GM23338 (cell line): Measurements from ENCODE around the gene MUC5B. TPM values are rescaled to one million over a fixed set of nuclear protein-coding genes. Genes with fewer than 3 reads are reported as not detected.

ENCODE experiments used
- ATAC-seq: fragments of 200-7000 bp; cut with Tn5 transposase; 3 replicates; pipeline ENCODE4 v1.9.1; 2020
- DNase-seq: peaks from one replicate; pipeline ENCODE4 v3.0.0-alpha.2; 2015; ENCODE audit warnings: low spot score
- H2AFZ ChIP-seq: fragments of 200-600 bp; sonication (generic); 2 replicates; pipeline ENCODE4 v1.8.0; 2016; ENCODE audit warnings: antibody characterized with exemption, mild to moderate bottlenecking, moderate library complexity
- H3F3A ChIP-seq: fragments of 200-600 bp; sonication (generic); replicated peaks from 2 replicates; pipeline ENCODE4 v1.8.0; 2017; ENCODE audit warnings: antibody characterized with exemption, mixed run types, low read depth
- H3K27ac ChIP-seq: fragments of 200-600 bp; sonication (generic); 2 replicates; pipeline ENCODE4 v1.6.1; 2016; ENCODE audit warnings: low read depth
- H3K27me3 ChIP-seq: fragments of 200-600 bp; sonication (generic); 2 replicates; pipeline ENCODE4 v1.8.0; 2016; ENCODE audit warnings: mild to moderate bottlenecking, mixed run types, moderate library complexity; ENCODE audit not compliant: insufficient read depth
- H3K36me3 ChIP-seq: fragments of 200-600 bp; sonication (generic); 2 replicates; pipeline ENCODE4 v1.8.0; 2016; ENCODE audit warnings: mild to moderate bottlenecking; ENCODE audit not compliant: insufficient read depth
- H3K4me1 ChIP-seq: fragments of 200-600 bp; sonication (generic); 2 replicates; pipeline ENCODE4 v1.8.0; 2016; ENCODE audit warnings: mild to moderate bottlenecking, moderate library complexity; ENCODE audit not compliant: insufficient read depth
- H3K4me2 ChIP-seq: fragments of 200-600 bp; sonication (generic); 2 replicates; pipeline ENCODE4 v1.7.1; 2017; ENCODE audit warnings: mixed run types
- H3K4me3 ChIP-seq: fragments of 200-600 bp; sonication (generic); 2 replicates; pipeline ENCODE4 v1.6.1; 2016; ENCODE audit warnings: mixed run types
- H3K79me2 ChIP-seq: fragments of 200-600 bp; sonication (generic); replicated peaks from 2 replicates; pipeline ENCODE4 v1.8.0; 2017; ENCODE audit warnings: mild to moderate bottlenecking; ENCODE audit not compliant: insufficient read depth
- H3K9me2 ChIP-seq: fragments of 200-600 bp; sonication (generic); 2 replicates; pipeline ENCODE4 v1.8.0; 2017; ENCODE audit not compliant: insufficient read depth
- H4K20me1 ChIP-seq: fragments of 200-600 bp; sonication (generic); replicated peaks from 2 replicates; pipeline ENCODE4 v1.8.0; 2017; ENCODE audit warnings: mild to moderate bottlenecking; ENCODE audit not compliant: insufficient read depth
- H3K27ac Mint-ChIP-seq: 2 replicates; pipeline ENCODE4 v1.8.0; 2020; ENCODE audit warnings: inconsistent platforms, mild to moderate bottlenecking, moderate library complexity, mixed read lengths
- H3K27me3 Mint-ChIP-seq: 3 replicates; pipeline ENCODE4 v1.8.0; 2022; ENCODE audit warnings: low read depth, mild to moderate bottlenecking, moderate library complexity, mixed read lengths, inconsistent platforms; ENCODE audit not compliant: insufficient read depth, poor library complexity
- H3K36me3 Mint-ChIP-seq: 3 replicates; pipeline ENCODE4 v1.8.0; 2021; ENCODE audit warnings: low read depth, mild to moderate bottlenecking, inconsistent platforms, moderate library complexity, mixed read lengths
- H3K4me1 Mint-ChIP-seq: 3 replicates; pipeline ENCODE4 v1.8.0; 2020; ENCODE audit warnings: mild to moderate bottlenecking, inconsistent platforms, mixed read lengths
- H3K4me3 Mint-ChIP-seq: 3 replicates; pipeline ENCODE4 v1.8.0; 2021; ENCODE audit warnings: moderate library complexity, mild to moderate bottlenecking, inconsistent platforms, mixed read lengths
- H3K9me3 Mint-ChIP-seq: 3 replicates; pipeline ENCODE4 v1.8.0; 2020; ENCODE audit warnings: moderate library complexity, mild to moderate bottlenecking, inconsistent platforms, mixed read lengths
- CREB1 ChIP-seq: fragments of 250-450 bp; sonication (Bioruptor Pico); IDR thresholded peaks from 2 replicates; pipeline ENCODE4 v1.5.0; 2020; ENCODE audit warnings: low read depth, mild to moderate bottlenecking, moderate library complexity
- CTCF ChIP-seq, 2 experiments: fragments of 200-600 bp in 1 of 2; sonication (generic) in 1 of 2; conservative IDR thresholded peaks; 2 replicates each; pipeline versions ENCODE4 v1.5.1 to v1.6.1; 2016 to 2017; ENCODE audit warnings: antibody characterized with exemption in 2 of 2, low read depth in 2 of 2, mild to moderate bottlenecking in 2 of 2, moderate library complexity in 1 of 2
- ETS1 ChIP-seq: IDR thresholded peaks from 2 replicates; pipeline ENCODE4 v1.6.1; 2016; ENCODE audit warnings: antibody characterized with exemption
- EZH2 ChIP-seq: fragments of 200-600 bp; sonication (generic); IDR thresholded peaks from one replicate; pipeline ENCODE4 v1.8.0; 2017; ENCODE audit warnings: antibody characterized with exemption, mild to moderate bottlenecking, low read depth; ENCODE audit not compliant: unreplicated experiment
- EZH2phosphoT487 ChIP-seq: fragments of 200-600 bp; sonication (generic); IDR thresholded peaks from one replicate; pipeline ENCODE4 v1.8.1; 2018; ENCODE audit warnings: antibody characterized with exemption; ENCODE audit not compliant: unreplicated experiment
- JUNB ChIP-seq: IDR thresholded peaks from one replicate; pipeline ENCODE4 v1.6.1; 2016; ENCODE audit warnings: antibody characterized with exemption; ENCODE audit not compliant: unreplicated experiment
- NANOG ChIP-seq: IDR thresholded peaks from 2 replicates; pipeline ENCODE4 v1.6.1; 2016; ENCODE audit warnings: antibody characterized with exemption, borderline replicate concordance
- POLR2AphosphoS5 ChIP-seq: IDR thresholded peaks from 2 replicates; pipeline ENCODE4 v1.6.1; 2016; ENCODE audit warnings: antibody characterized with exemption, low read depth
- REST ChIP-seq: IDR thresholded peaks from one replicate; pipeline ENCODE4 v1.6.1; 2018; ENCODE audit warnings: antibody characterized with exemption; ENCODE audit not compliant: unreplicated experiment
- STAT1 ChIP-seq: IDR thresholded peaks from one replicate; pipeline ENCODE4 v1.6.1; 2016; ENCODE audit warnings: antibody characterized with exemption; ENCODE audit not compliant: unreplicated experiment
- ZNF114 ChIP-seq: fragments of 250-450 bp; sonication (Bioruptor Pico); IDR thresholded peaks from 2 replicates; pipeline ENCODE4 v1.5.0; 2020; ENCODE audit warnings: mild to moderate bottlenecking, moderate library complexity
- ZNF331 ChIP-seq: fragments of 250-450 bp; sonication (Bioruptor Pico); IDR thresholded peaks from 2 replicates; pipeline ENCODE4 v1.5.0; 2020; ENCODE audit warnings: low read depth, mild to moderate bottlenecking, moderate library complexity
- ZNF462 ChIP-seq: fragments of 250-450 bp; sonication (Bioruptor Pico); IDR thresholded peaks from 2 replicates; pipeline ENCODE4 v1.5.0; 2020; ENCODE audit warnings: mild to moderate bottlenecking, moderate library complexity
- polyA plus RNA-seq: library from polyadenylated mRNA; unstranded; fragments of >200 nt; fragmentation: Nextera tagmentation; extraction: Ambion mirVana; gene quantifications from 2 replicates; pipeline ENCODE4 v1.2.1, GENCODE V29; 2016
- total RNA-seq: library from RNA; depleted of rRNA; stranded (reverse); fragments of >200 nt; shearing (Covaris generic); gene quantifications from 2 replicates; pipeline ENCODE4 v1.2.3, GENCODE V29; 2014

MUC5B gene
- total and polyA plus RNA-seq, 2 experiments from 2014 or later: 0.18 to 0.90 TPM

GRCh38 chr11:1207401-1208143, 15.3 kb upstream of the MUC5B start:
- DNase-seq (no peak), ATAC-seq (no peak)
- H3K9me2 ChIP-seq: no peaks in the 10 kb centered on the region
- Mint-ChIP-seq H3K27me3 (peaks cover 10% of the 10 kb centered on the region), H3K9me3 (peaks cover 32% of the 10 kb centered on the region), H3K27ac (no peak overlapping the region), H3K4me1 (no peaks in the 10 kb centered on the region; the same call in 2 of the 3 replicates), H3K36me3 (peaks cover 7% of the 10 kb centered on the region; the same call in 1 of the 3 replicates), H3K4me3 (no peak overlapping the region)
- H3K27ac ChIP-seq: no peak overlapping the region
- H3K4me3 ChIP-seq: no peak overlapping the region
- no peaks in the 10 kb centered on the region for H3F3A ChIP-seq
- TF ChIP-seq EZH2: no peak
- TF ChIP-seq EZH2phosphoT487: no peak
- no peak for TF ChIP-seq REST
- no peak for TF ChIP-seq CTCF (conservative IDR thresholded peaks at IDR 0.05; ENCODE audit: low read depth in 2 of 2)
- TF ChIP-seq ZNF462: no peak
- TF ChIP-seq NANOG: no peak
- no peak for TF ChIP-seq ZNF114
- no peak for TF ChIP-seq ZNF331
- no peak for TF ChIP-seq JUNB
- TF ChIP-seq CREB1 (CRISPR knock-in tag): no peak
- no peak for TF ChIP-seq POLR2AphosphoS5
- TF ChIP-seq ETS1: no peak
- TF ChIP-seq STAT1: no peak
- H3K36me3 ChIP-seq: no peaks in the 10 kb centered on the region
- H3K27me3 ChIP-seq: no peaks in the 10 kb centered on the region
- no peaks in the 10 kb centered on the region for H3K79me2 ChIP-seq
- H3K4me1 ChIP-seq: no peaks in the 10 kb centered on the region
- H3K4me2 ChIP-seq: no peak overlapping the region
- H2AFZ ChIP-seq: no peak overlapping the region
- no peaks in the 10 kb centered on the region for H4K20me1 ChIP-seq
